Spleen (tissue), 7 donors: ENCODE results near the gene SIRPA.

ENCODE experiments used
- CTCF ChIP-seq, 11 experiments: fragments of 200-600 bp in 7 of 11; fragments of 450-650 bp in 4 of 11; sonication (generic) in 4 of 11; IDR thresholded peaks in 8 of 11; conservative IDR thresholded peaks in 3 of 11; 1 replicate in 7 of 11; 2 replicates in 4 of 11; pipeline versions ENCODE4 v1.4.0 to v1.8.0; 2016 to 2021; ENCODE audit warnings: antibody characterized with exemption in 11 of 11, inconsistent platforms in 4 of 11, mild to moderate bottlenecking in 1 of 11
- POLR2A ChIP-seq, 3 donors: fragments of 450-650 bp; IDR thresholded peaks; one replicate each; pipeline ENCODE4 v1.5.1; 2017; ENCODE audit warnings: antibody characterized with exemption in 3 of 3, mild to moderate bottlenecking in 1 of 3
- donor health status: DM: no; HTN: no; CAD: no; lungs with moderate emphysema.
- donor health status: DM: no; HTN: no; CAD: no.
- donor health status: DM: no; HTN: no; CAD: no.

- TF ChIP-seq CTCF (IDR thresholded peaks at IDR 0.05 in 8 of 11, conservative IDR thresholded peaks at IDR 0.05 in 3 of 11) (no peak), POLR2A (IDR thresholded peaks at IDR 0.05) (no peak)
Measured at GRCh38 chr20:1937316-1937976, 42.2 kb downstream of the SIRPA start.
